Ascending aorta (tissue), 2 donors: ENCODE measurements around the gene KNG1. TPM values are rescaled to one million over a fixed set of nuclear protein-coding genes. Genes with fewer than 3 reads are reported as not detected.

ENCODE experiments used
- DNase-seq, 2 donors: peaks; one replicate each; pipeline ENCODE4 v3.0.0-alpha.2; 2019; ENCODE audit warnings: low spot score in 2 of 2
- H3K27ac ChIP-seq, 2 donors: fragments of 200-600 bp; sonication (generic); one replicate each; pipeline ENCODE4 v1.5.1; 2016 to 2017; ENCODE audit warnings: mild to moderate bottlenecking in 1 of 2
- H3K27me3 ChIP-seq: fragments of 200-600 bp; sonication (generic); one replicate; pipeline ENCODE4 v1.5.1; 2017
- H3K36me3 ChIP-seq, 2 donors: fragments of 200-600 bp; sonication (generic); one replicate each; pipeline ENCODE4 v1.5.1; 2016
- H3K4me1 ChIP-seq, 2 donors: fragments of 200-600 bp; sonication (generic); one replicate each; pipeline ENCODE4 v1.5.1; 2016 to 2017; ENCODE audit warnings: mild to moderate bottlenecking in 1 of 2
- H3K4me3 ChIP-seq, 2 donors: fragments of 200-600 bp; sonication (generic); one replicate each; pipeline ENCODE4 v1.5.1; 2016 to 2017; ENCODE audit warnings: mild to moderate bottlenecking in 1 of 2
- H3K9me3 ChIP-seq, 2 donors: fragments of 200-600 bp; sonication (generic); one replicate each; pipeline ENCODE4 v1.5.1; 2016
- CTCF ChIP-seq, 3 experiments: fragments of 200-600 bp in 2 of 3; fragments of 450-650 bp in 1 of 3; sonication (generic) in 2 of 3; IDR thresholded peaks; one replicate each; pipeline ENCODE4 v1.5.1; 2016 to 2019; ENCODE audit warnings: antibody characterized with exemption in 3 of 3, mild to moderate bottlenecking in 1 of 3, moderate library complexity in 1 of 3
- intact Hi-C: fragments of 100-400 bp; cut with DNase I; formaldehyde crosslinking; loops from one replicate; pipeline ENCODE4 v1.15.1; 2023
- total RNA-seq: library from RNA; depleted of rRNA; stranded (reverse); fragments of >200 nt; gene quantifications from one replicate; pipeline ENCODE4 v1.1.0, GENCODE V29; 2016

KNG1 gene
- total RNA-seq, 1 donor from 2014 or later: not detected

DNA sequence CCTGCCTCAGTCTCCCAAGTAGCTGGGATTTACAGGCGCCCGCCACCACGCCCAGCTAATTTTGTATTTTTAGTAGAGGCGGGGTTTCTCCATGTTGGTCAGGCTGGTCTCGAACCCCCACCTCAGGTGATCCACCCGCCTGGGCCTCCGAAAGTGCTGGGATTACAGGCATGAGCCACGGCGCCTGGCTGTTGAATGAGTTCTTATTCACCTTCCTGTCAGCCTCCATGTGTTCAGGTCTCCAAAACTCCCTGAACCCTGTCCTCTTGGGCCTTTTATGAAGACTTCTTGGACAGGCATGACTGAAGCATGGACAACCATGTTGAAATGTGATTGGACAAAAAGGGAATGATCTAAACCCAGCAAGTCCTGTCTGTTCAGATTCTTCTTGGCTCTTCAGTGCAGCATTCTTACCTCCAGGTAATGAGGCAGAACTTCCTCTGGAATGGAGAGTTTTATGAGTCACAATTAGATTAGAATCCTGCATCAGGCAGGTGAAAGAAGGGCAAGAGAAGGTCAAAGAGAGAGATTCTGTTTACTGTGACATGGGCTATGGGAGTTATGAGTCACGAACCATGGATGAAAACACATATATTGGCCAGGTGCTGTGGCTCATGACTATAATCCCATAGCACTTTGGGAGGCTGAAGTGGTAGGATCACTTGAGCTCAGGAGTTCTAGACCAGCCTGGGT is 43.1 kb downstream of the KNG1 start:
- Histone ChIP-seq H3K4me1 (no peaks in the 10 kb centered on the region), H3K4me3 (no peak overlapping the region), H3K36me3 (no peaks in the 10 kb centered on the region), H3K9me3 (no peaks in the 10 kb centered on the region), H3K27ac (no peak overlapping the region), H3K27me3 (no peaks in the 10 kb centered on the region)
- no peak for TF ChIP-seq CTCF (IDR thresholded peaks at IDR 0.05)
- intact Hi-C loops: no loop called here
- DNase-seq: no peak

GRCh38 chr3:186760897-186761447 is 43.8 kb downstream of the KNG1 start:
- Histone ChIP-seq H3K27ac (no peak overlapping the region), H3K36me3 (no peaks in the 10 kb centered on the region), H3K9me3 (no peaks in the 10 kb centered on the region), H3K27me3 (no peaks in the 10 kb centered on the region), H3K4me3 (no peak overlapping the region), H3K4me1 (no peaks in the 10 kb centered on the region)
- no peak for TF ChIP-seq CTCF (IDR thresholded peaks at IDR 0.05)
- intact Hi-C loops: no loop called here
- no peak for DNase-seq

DNA sequence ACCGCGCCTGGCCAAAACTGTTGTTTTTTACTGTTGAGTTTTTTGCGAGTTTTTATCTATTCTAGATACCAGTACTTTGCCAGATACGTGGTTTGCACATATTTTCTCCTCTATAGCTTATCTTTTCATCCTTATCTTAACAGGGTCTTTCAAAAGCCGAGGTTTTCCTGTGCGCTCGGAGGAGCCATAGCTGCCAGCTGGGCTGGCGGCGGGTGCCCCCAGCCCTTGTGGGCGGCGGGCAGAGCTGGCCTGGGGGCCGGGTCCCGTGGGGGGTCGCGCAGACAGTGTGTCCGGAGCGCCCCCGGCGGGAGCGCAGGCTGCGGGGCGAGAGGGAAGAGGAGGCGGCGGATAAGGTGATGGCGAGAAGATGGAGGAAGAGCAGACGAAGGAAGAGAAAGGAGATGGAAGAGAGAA is 55.1 kb downstream of the KNG1 start:
- Histone ChIP-seq H3K27ac (peak overlapping the region in 1 of 2 donors; percentile 60), H3K4me1 (no peaks in the 10 kb centered on the region), H3K36me3 (no peaks in the 10 kb centered on the region), H3K4me3 (peak overlapping the region; percentile 51 to 83), H3K27me3 (no peaks in the 10 kb centered on the region), H3K9me3 (no peaks in the 10 kb centered on the region)
- DNase-seq: no peak
- intact Hi-C loops: no loop called here
- no peak for TF ChIP-seq CTCF (IDR thresholded peaks at IDR 0.05)

DNA sequence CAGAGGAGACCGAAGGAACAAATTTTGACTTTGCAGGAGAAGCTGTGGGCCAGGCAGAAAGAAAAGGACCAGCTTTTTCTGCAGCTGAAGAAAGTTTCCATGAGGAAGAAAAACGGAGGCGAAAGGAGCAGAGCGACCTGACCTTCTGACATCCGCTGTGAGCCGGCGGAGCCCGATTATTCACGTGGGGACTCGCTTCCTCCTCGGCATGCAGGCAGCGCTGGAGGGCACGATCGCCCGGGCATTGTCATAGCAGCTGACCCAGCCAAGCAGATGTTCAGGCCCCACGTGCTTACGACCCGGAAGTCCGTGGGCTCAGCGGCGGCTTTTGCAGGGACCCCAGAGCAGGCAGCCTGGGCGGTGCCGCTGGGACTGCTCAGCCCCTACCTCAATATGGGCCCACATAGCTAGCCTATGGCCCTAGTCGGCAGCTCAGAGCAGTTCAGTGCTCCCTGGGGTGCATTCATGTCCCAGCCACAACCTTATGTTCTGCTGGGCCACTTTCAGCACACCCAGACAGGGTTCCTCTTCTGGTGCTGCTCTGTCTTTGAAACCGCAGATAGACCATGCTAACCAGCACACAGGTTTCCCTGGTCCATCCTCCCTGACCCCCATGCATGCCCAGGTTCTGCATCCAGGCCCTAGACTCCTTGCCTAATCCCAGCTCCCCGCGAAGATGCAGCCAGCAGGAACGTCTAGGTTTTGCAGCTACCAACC is 55.7 kb downstream of the KNG1 start:
- Histone ChIP-seq H3K4me3 (peak overlapping the region; percentile 51 to 83), H3K27ac (peak overlapping the region in 1 of 2 donors; percentile 60), H3K36me3 (no peaks in the 10 kb centered on the region), H3K27me3 (no peaks in the 10 kb centered on the region), H3K9me3 (no peaks in the 10 kb centered on the region), H3K4me1 (no peaks in the 10 kb centered on the region)
- intact Hi-C loops: no loop called here
- peak; percentile 57 to 82 for DNase-seq
- no peak for TF ChIP-seq CTCF (IDR thresholded peaks at IDR 0.05)

DNA sequence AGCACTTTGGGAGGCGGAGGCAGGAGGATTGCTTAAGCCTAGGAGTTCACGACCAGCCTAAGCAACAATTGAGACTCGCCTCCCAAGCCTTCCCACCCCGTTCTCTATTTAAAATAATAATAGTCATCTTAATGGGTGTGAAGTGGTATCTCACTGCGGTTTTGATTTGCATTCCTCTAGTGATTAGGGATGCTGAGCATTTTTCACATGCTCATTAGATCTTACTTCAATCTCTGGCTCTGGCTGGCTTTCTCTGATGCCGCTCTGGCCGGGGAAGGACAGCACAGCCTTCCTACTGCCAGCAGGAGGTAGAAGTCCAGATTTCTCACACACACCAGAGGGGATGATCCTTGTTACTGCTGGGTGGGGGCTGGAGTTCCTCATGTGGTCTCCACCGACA is 58.8 kb downstream of the KNG1 start:
- H3K36me3 ChIP-seq: no peaks in the 10 kb centered on the region
- TF ChIP-seq CTCF (IDR thresholded peaks at IDR 0.05): no peak
- no peaks in the 10 kb centered on the region for H3K27me3 ChIP-seq
- H3K27ac ChIP-seq: no peak overlapping the region
- no peaks in the 10 kb centered on the region for H3K9me3 ChIP-seq
- intact Hi-C loops: no loop called here
- H3K4me1 ChIP-seq: no peaks in the 10 kb centered on the region
- no peak for DNase-seq
- H3K4me3 ChIP-seq: no peak overlapping the region
